Stimulated activated CD4-positive, alpha-beta T cell treated with anti-CD3 and anti-CD28 coated beads, Interleukin-2, amount 100 ng/mL, for 48 hours (primary cell): Measurements from ENCODE around the gene AP4E1.
"Not testable (repeated sequence)": the region's sequence is repeated elsewhere in the genome, so short reads cannot be mapped to it uniquely, and the experiment has no call there.

Source experiments
- DNase-seq, 2 donors: peaks; one replicate each; pipeline ENCODE4 v3.0.0-alpha.2; 2020

AP4E1 gene

GRCh38 chr15:50890751-50891150, 17.7 kb upstream of the AP4E1 start:
- no peak for DNase-seq

GRCh38 chr15:50891159-50891558, 17.3 kb upstream of the AP4E1 start:
- no peak for DNase-seq

DNA sequence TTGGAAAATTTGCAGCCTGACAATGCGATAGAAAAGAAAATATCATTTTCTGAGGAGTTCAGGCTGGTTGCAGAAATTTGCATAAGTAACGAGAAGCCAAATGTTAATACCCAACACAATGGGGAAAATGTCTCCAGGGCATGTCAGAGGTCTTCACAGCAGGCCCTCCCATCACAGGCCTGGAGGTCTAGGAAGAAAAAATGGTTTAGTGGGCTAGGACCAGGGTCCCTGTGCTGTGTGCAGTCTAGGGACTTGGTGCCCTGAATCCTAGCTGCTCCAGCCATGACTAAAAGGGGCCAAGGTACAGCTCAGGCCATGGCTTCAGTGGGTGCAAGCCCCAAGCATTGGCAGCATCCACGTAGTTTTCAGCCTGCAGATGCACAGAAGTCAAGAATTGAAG, 14.5 kb upstream of the AP4E1 start:
- no peak for DNase-seq

GRCh38 chr15:50901390-50901789, 7.1 kb upstream of the AP4E1 start:
- not testable (repeated sequence) for DNase-seq

DNA sequence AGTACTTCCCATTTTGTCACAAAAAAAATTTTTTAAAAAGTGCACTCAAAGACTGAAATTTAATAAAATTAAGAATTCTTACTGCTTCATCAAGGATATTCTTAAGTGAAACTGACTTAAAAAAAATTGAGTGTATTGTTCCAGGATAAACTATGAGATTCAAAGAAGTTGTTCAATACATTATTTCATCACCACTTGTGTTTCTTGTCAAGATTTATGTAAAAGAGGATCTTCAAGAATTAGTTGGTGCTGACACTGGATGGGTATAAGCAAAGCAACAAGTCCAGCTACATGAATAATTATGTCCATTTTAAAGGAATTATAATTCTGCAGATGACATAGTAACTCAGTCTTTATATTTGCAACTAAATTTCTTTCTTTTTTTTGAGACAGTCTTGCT, 4.3 kb upstream of the AP4E1 start:
- no peak for DNase-seq

- no peak for DNase-seq
These were observed 3.4 kb upstream of the AP4E1 start for GRCh38 chr15:50905055-50905454.

DNA sequence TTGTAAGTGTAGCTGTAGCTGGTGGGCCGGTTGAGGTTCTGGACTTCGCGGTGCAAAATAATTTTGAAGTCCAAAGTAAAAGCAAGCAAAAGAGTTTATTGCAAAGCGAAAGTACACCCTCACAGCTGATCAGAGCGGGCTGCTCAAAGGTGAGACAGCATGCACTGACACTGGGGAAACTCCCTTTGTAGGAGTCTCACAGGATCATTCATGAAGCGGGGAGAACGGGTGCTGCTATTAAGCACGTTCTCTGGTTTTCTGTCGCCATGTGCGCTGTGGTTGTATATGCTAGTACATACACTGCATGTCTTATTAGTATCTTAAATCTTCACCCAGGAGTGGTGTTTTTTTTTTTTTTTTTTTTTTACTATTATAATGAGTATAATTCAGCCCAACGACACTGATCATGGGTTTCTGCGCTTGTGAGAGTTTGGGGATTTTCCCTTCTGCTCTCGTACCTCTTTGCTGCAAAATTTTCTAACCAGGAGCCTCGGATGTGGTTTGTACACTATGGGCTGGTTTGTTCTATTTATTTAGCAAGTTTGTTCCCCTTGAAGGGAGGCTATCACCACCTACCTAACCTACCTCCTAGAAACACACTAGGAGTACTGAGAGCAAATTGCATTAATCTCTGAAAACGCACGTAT, 1.4 kb upstream of the AP4E1 start:
- DNase-seq, result peak; percentile 54 to 63

- DNase-seq, result peak; percentile 37 to 41
These were observed 778 bp upstream of the AP4E1 start for GRCh38 chr15:50907601-50908208.

DNA sequence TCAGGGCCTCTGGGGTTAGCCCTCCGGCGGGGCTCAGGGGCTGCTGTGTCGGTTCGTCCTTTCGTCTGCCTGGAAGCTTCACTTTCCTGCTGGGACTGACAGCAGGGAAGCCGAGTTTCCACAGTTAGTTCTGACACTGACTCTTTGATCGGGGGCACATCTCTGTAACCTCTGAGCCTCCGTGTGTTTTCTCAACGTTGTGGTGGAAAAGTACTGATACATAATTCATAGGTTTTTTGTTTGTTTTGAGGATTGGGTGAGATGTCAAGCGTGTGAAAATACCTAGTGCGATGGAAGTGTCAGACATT, 481 bp downstream of the AP4E1 start:
- DNase-seq, result no peak

GRCh38 chr15:50910426-50910795, 1.9 kb downstream of the AP4E1 start:
- DNase-seq, result not testable (repeated sequence)

DNA sequence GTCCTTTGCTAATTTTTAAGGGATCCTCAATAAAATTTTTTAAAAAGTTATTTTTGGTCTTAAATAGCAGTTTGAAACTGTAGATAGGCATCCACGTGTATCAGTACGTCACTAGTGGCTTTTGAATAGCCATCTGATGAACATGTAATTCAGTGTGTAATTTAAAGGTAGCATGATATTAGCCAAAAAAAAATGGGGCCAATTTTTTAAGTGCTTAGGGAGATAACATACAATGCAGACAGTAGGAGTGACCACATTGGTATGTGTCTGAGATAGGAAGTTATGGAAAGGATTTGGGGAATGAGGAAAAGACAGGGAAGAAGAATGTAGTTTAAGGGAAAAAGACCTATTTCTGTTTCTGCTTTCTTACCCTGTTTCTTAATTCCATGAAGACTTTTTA, 2.5 kb downstream of the AP4E1 start:
- no peak for DNase-seq

- DNase-seq, result no peak
These were observed 3.1 kb downstream of the AP4E1 start for GRCh38 chr15:50911621-50912020.

GRCh38 chr15:50916400-50916799, 7.9 kb downstream of the AP4E1 start:
- DNase-seq, result no peak

GRCh38 chr15:50919359-50919758, 10.9 kb downstream of the AP4E1 start:
- DNase-seq, result not testable (repeated sequence)

DNA sequence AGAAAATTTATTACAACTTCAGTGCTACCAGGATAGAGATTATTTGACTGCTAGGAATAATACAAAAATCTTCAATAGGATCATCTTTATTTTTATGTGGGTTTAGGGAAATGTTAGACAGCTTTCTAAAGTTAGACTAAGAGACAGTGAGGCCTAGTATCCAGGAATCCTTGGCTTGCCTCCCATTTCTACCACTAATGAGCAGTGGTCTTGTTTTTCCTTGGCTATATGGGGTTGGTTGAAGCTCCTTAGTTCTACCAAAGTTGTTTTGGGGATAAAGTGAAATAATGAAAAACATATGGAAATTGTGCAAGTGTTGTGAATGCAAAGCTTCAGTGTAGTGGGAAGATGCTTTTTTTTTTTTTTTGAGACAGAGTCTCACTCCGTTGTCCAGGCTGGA, 16.8 kb downstream of the AP4E1 start:
- DNase-seq, result no peak

GRCh38 chr15:50929062-50929461, 20.6 kb downstream of the AP4E1 start:
- DNase-seq, result no peak

DNA sequence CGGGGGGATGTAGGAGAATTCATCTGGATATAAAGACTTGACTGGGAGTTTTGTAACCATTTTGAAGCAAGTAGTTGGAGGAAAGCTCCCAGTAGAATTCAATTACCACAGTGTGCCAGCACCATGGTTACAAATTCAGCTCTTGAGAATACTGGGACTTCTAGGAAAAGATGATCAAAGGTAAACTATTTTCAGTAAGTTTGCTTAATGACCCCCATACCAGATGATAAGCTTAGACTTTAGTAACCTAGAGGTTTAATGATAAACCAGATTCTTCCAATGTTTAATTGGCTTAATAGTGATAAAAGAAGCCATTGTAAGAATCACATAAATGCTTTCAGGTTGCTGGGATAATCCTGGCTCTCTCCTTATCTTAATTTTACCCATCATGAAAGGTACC, 22.3 kb downstream of the AP4E1 start:
- no peak for DNase-seq

GRCh38 chr15:50933341-50933740, 24.9 kb downstream of the AP4E1 start:
- no peak for DNase-seq

- no peak for DNase-seq
These were observed 30.0 kb downstream of the AP4E1 start for GRCh38 chr15:50938525-50938924.

DNA sequence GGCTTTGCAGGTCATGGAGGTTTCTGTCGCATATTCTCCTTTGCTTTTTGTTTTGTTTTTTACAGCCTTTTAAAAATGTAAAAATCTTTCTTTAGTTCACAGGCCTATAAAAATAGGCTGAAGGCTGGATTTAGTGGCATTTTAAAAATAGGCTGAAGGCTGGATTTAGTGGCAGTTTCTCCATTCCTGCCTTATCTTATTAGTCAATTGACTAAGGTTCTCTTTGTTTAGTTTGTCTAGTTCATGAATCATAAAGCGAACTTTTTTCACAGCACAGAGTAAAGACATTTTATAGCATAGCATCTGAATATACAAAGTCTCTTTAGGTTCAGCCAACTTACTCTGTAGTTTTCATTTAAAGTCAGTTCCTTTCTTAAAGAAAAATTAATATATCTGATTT, 31.4 kb downstream of the AP4E1 start:
- no peak for DNase-seq

- DNase-seq, result no peak
These were observed 32.0 kb downstream of the AP4E1 start for GRCh38 chr15:50940506-50940905.

DNA sequence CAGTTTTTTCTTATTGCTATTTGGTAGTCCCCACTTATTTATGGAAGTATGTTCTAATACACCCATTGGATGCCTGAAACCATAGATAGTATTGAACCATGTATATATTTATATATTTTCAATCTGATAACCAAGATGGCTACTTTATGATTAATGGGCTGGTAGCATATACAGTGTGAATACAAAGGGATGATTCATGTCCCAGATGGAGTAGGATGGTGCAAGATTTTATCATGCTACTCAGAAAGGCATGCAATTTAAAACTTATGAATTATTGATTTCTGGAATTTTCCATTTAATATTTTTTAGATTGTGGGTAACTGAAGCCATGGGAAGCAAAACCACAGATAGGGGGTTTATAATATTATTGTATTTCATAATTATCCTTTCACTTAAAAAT, 35.2 kb downstream of the AP4E1 start:
- DNase-seq, result no peak

DNA sequence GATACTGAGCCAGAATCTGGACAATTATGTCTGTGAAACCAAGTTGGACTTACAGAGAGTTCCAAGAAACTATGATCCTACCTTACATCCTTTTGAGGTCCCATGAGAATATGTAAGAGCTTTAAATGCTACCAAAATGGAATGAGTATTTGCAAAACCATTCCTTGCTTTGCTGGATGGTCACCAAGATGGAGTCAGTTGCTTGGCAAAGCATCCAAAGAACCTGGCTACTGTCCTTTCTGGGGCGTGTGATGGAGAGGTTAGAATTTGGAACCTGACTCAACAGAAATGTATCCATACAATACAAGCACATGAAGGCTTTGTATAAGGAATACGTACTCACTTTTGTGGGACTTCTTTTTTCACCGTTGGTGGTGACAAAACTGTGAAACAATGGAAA, 36.2 kb downstream of the AP4E1 start:
- DNase-seq, result no peak

DNA sequence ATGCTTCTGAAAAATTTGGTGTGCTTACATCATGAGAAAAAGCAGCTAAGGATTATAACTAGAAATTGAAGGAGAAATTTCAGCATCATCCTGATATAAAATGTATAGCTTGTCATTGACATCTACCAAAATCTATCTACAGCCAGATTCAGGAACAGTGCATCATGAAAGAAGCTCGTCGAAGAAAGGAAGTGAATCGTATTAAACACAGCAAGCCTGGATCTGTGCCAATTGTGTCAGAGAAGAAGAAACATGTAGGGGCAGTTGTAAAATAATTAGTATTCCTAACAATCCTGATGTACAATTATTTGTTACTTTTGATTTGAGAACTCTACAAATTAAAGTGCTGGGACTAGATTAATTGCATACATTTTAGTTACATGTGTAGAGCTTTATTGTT, 37.2 kb downstream of the AP4E1 start:
- no peak for DNase-seq

GRCh38 chr15:50950745-50951144, 42.3 kb downstream of the AP4E1 start:
- DNase-seq, result not testable (repeated sequence)
